GM19467 (cell line): ENCODE data around the gene LRP3.
A peak's percentile ranks its signal among the peaks of the same experiment; 100 is the strongest.

Experiments used
- ATAC-seq: cut with Tn5 transposase; IDR thresholded peaks from one replicate; pipeline ENCODE4 v1.9.1; 2021; ENCODE audit warnings: mild to moderate bottlenecking, moderate library complexity; ENCODE audit not compliant: unreplicated experiment

The LRP3 gene

DNA sequence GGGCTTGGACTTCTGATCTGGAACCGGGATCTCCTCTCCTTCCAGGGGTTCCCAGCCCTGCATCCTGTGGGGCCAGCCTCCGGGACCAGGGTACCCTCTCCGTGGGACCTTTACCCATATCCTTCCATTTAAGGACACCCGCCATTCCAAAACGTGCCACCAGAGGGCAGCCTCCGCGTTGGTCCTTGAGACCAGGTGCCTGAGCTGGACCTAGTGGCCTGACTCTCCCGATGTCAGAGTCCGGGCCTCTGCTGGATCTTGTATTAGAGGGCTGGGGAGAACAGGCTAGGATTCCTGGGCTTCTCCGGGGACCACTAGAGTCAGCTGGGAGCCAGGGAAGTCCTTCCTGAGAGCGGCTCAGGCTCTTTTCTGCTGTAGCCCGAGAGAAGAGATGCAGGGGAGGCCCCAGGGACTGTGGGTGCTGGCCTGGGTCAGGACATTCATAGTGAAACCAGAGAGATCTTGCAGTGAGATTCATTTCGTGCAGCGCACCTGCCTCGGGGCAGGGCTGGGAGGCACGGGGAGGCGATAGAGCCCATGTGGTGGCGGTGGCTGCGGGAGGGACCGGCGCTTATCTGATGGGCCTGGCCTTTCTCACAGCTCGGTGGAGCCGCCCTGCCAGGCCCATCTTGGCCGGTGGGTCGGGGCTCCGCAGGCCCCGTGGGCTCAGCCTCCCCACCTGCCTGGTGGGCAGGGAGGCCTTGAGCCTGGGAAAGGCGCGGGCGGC, 41.3 kb downstream of the LRP3 start:
- peak; percentile 89 for ATAC-seq

DNA sequence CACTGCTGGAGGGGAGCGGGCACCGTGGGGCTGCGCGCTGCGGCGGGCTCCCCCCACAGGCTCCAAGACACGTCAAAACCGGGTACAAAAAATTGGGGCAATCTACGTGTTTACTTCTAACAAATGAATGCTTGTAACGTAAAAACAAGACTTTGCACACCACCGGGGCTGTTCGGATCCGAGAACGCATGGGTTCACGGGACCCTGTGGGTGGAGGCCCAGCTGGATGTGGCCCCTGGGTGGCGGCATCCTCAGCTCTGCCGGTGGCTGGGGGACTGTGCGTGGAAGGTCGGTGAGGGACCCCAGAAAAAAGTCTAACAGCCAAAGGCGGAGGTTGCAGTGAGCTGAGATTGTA, 41.8 kb downstream of the LRP3 start:
- no peak for ATAC-seq

DNA sequence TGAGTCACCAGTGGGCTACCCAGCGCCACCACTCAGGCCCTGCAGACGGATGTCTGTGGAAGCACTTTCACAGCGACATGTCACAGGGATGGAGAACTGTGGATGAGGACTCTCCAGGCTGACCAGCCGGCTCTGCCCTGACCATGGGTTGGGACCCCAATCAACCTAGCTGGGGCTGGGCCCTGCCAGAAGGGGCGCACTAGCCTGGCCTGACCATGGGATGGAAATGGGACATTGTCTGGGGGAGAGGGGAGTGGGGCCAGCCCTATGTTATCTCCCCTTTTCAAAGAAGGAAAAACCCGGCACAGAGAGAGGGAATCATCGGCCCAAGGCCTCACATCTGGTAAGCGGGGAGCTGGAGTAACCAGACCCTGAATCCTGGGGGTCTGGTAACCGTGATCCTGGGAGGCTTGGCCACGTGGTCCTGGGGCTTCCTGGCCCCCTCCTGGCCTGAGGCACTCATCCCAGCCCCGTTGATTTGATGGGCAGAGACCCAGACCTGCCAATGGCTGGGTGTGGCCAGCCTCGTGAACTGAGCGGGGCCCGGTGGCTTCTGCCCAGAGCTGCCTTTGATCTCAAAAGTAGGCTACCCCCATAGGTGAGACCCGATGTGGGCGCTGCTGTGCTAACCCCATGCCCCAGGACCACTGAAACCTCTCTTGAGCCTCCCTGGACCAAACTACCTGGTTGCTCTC, 42.7 kb downstream of the LRP3 start:
- ATAC-seq: no peak

DNA sequence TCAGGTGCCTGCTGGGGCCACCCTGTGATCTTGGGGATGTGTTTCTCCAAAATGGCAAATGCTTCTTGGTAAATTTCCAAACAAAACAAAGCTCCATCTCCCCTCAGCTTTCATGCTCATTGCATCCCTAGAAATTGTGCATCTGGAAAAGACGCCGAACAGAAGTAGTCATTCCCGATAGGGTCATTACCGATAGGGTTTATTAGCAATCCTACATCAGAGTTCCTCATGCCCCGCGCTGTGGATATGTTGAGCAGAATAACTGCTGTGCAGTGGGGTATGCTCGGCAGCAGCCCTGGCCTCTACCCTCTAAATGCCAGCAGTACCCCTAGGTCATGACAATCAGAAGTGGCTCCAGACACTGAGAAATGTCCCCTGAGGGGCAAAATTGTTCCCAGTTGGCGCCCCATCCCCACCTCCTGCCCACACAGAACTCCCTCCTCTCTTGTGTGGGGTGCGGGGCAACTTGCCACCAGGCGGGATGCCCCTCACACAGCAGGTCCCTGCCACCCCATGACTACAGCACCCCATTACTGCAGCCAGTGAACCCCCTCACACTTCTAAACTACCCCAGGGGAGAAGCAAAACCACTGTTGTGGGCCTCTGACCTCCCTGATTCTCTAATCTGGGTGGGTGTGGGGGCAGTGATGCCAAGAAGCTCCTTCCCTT, 44.5 kb downstream of the LRP3 start:
- ATAC-seq: no peak

DNA sequence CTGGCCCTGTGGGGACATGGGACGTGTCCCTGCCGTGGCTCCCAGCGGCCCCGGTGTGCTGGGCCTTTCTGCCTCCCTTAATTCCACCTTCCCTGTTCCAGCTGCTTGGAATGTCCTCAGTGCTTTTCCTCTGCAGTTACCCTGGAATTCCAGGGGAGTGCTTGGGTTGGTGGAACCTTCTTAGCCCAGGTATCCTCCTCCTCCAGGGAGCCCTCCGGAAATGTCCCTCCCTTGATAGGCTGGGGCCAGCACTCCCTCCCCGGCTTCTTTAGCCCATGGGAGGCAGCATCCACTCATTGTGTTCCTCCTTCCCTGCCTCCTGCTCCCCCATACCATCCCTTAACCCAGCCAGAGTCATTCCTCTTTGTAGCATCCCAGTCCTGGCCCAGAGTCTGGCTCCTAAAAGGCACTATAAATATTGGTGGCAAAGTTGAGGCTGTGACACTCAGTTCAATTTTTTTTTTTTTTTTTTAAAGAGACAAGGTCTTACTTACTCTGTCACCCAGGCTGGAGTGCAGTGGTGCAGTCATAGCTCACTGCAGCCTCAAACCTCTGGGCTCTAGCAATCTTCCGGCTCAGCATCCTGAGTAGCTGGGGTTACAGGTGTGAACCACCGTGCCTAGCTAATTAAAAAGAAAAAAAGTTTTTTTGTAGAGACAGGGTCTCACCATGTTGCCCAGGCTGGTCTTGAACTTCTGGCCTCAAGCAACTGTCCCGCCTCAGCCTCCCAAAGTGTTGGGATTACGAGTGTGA, 45.3 kb downstream of the LRP3 start:
- ATAC-seq: no peak

DNA sequence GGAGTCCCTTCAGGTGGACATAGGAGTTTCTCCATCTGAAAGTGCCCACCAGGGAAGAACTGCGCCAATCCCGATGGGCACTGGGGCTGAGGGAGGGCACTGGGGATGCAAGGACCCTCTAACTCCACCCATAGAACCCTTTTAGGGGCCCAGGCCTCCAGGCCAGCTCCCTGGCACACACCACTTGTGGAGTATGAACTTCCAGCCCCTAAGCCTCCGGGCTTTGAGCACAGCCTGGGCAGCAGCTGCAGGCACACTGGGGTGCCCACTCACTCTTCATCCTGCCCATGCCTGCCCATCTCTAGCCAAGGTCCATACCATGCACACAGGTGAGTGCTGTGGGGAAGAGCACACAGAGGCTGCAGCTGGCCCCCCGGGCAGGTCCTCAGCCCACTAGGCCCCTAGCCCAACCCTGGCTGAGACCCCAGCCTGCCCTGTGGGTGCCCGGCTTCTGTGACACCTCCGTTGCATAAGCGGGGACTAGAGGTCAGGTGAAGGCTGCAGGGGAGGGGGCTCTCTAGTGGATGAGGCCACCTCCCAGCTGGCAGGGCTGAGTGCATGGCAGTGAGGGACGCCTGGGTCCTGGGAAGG, 46.1 kb downstream of the LRP3 start:
- ATAC-seq: no peak

DNA sequence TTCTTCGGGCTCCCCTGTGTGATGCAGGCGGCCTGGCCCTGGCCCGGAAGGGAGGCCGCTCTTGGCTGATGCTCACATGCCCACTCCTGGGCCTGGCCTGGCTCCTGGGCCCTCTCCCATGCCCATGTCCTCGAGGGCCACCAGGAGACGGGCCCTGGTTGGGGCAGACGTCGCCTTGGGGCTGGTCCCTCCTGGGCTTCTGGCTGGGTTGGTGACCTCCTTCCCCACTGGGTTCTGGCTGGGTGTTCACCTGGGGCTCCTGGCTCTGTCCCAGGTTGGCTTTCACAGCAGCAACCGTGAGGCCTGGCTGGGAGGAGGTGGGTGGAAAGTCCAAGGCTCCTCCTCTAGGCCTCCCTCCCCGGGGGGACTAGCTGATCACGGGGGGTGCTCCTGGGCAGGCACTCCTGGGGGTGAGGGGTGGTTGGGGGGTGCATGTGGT, 47.0 kb downstream of the LRP3 start:
- ATAC-seq: no peak

DNA sequence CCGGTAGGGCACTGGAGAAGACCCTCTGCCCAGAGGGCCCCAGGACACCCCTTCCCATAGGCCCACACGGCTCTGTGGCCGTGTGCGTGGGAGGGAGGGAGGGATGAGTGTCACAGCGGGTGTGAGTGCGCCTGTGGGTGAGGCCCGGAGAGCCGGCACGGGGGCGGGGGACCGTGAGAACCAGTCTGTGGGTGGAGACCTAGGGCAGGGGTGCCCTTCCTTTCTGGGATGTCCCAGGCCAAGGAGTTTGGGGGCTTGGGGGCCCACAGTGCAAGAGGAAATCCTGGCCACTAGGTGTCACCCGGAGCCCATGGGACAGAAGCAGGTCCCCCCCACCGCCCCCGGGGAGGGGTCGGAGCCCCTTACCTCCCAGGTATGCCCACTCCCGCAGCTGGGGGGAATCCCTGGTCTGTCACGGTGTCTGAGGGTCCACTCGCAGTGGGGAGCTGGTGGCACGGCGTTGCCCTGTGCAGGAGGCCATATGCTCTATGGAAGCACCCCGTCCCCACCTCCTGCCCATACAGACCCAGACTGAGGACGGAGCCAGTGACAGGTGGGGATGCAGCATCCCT, 47.5 kb downstream of the LRP3 start:
- no peak for ATAC-seq

DNA sequence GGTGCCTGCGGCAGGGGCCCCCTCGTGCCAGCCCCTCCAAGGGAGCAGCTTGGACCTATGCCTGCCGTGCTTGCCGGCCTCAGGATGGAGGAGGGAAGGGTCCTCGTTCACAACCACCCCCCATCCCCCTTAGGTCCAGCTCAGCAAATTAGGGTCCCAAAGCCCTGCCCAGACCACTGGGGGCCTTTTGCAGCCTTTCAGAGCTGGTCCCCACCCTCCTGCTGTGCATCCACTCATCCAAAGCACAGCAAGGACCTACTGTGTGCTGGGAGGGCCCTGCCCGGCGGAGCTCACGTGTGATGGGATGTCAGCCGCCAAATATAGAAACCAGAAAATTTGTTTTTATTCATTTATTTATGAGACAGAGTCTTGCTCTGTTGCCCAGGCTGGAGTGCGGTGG, 48.0 kb downstream of the LRP3 start:
- ATAC-seq: no peak

DNA sequence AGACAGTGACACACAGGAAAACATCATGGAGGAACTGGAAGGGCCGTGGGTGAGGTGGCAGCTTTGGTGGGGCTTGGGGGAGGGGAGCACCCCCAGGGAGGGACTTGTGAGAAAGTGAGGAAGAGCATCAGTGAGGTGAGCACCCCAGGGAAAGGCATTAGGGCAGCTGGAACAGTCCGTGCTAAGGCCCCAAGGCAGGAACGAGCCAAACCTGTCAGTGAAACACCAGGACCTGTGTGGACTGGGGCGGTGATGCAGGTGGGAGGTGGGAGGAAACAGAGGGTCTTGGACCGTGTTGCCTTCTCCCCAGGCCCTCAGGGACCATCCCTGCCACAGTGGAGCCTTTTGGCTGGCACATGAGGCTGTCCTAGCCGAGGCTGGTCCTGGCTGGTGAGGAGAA, 48.8 kb downstream of the LRP3 start:
- ATAC-seq: no peak

DNA sequence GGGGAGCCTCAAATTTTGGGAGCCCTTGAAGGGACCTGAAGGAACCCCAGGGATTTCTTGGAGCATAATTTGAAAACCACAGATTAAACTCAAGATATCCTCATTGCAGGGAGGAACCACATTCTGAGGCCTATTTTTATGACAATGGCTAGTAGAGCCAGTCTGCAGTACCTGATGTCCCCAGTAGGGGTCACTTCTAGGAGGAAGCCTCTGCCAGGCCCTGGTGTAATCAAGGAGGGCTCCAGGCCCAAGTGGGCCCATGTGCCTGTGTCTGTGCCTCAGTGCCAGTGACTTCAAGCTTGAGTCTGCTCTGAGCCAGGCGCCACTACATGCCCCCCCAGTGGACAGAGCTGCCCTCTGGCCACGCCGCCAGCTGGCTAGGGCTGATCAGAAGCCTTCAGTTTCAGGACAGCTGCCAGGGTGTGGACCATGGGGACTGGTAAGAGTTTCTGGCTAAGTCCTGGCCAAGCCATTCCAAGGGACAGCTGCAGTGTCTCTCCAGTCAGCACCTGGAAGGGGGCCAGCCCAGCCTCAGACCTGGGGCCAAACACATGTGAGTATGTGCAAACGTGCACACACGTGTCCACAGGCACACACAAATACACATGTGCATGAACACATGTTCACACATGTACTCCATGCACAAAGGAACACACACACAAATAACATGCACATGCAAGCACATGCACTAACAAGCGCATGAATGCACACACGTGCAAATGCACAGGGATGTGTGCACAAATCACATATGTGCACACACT, 52.0 kb downstream of the LRP3 start:
- no peak for ATAC-seq

DNA sequence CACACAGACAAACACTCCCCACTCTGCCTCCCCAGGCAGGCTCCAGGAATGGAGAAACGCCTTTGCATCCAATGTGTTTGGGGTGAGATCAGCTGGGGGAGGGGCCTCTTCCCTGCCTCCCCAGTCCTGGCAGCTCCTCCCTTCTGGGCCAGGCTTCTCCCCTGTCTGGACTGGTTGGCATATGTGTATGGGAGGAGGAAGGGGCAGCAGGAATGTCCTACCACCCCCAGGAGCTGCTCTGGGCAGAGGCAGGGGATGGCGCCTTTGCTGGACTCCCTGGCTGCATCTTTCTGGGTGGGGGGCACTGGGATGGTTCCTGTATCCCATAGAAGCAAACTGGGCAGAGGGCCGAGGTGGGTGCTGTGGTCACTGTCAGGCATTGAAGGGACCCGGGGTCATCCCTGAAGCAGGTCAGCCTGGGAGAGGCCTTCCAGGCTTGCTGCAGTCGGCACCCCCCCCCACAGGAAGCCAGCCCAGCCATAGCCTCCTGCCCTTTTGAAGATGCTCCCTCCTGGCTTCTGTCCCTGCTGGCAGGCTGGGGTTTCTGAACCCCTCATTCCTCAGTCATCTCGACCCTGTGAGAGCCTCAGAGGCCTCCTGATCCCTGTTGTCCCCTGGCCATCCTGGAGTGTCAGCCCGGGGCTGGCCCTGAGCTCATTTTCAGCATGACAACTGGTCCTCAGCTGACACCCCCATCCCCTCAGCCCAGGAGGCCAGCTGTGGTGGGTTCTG, 52.7 kb downstream of the LRP3 start:
- no peak for ATAC-seq

DNA sequence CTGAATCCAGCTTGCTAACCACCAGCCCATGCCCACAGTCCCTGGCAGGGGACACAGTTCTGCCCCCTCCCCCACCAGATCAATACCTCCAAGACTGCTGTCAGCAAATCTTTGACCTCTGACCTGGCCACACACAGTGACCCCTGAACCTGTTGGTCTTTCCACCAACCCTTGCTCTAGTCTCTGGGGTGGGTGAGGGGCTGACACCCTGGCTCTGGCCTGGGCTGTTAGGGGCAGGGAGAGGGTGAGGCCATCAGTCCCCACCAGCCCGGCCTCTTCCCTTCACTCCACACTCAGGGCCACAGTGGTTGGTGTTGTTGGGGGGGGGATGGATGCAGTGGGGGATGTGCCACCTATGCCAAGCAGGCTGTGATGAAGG, 53.3 kb downstream of the LRP3 start:
- no peak for ATAC-seq

DNA sequence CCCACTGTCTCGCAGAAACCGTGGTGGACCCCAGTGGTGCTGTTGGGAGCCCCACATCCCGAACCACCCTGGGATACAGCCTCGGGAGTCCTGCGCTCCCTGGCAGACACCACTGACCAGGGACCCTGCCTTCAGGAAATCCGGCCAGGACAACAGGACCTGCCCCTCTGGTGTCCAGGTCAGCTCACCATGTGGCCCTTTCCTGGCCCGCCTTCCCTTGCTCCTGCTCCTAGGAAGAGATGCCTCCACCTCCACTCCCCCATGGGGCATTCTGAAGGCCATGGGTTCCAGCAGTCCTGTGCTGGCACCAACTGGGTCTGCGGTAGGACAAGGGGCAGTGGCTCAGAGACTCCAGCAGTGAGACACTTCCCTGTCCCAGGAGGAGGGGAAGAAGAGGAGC, 54.0 kb downstream of the LRP3 start:
- ATAC-seq: no peak

DNA sequence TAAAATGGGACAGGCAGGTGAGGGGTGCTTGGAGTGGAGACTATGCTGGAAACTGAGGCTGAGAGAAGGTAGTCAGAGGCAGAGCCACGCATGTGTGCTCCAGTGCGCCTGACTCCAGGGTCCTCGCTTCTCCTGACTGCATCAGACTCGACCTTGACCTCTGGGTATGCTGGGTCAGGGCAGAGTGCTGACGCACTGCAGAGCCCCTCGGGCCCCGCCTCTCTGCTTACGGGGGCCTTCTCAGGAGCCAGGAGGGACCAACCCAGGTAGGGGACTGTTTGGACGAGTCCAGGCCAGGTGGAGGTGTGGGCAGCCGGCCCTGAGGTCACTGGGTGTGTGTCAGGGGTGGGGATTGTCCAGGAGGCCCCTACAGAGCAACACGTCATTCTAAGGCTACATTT, 54.4 kb downstream of the LRP3 start:
- no peak for ATAC-seq

DNA sequence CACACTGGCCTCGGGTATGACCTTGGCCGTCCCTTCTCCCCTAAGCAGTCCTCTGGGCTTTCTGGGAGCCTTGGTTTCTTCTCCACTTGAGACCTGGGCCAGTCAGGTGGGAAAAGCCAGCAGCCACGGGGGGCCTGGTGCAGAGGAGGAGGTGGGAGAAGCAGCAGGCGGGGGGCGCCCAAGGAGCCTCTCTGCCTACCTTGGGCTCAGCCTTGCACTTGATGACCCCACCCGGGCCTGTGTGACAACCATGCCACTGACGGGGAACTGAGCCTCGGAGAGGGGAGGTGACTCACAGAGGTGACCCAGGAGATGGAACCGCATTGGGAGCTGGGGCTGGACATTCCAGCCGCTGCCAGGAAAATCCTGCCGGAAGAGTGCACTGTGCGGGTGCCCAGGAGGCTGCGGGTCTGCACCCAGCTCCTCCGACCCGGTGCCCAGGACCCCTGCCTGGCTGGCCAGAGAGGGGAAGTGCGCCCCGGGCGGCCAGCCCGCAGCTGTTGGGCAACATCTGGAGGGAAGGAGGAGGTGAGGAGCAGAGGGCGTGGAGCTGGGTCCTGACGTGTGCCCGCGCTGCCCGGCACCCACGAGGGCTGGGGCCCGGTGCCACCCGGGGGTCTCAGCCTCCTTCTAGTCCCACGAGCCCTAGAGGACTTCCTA, 55.0 kb downstream of the LRP3 start:
- no peak for ATAC-seq

DNA sequence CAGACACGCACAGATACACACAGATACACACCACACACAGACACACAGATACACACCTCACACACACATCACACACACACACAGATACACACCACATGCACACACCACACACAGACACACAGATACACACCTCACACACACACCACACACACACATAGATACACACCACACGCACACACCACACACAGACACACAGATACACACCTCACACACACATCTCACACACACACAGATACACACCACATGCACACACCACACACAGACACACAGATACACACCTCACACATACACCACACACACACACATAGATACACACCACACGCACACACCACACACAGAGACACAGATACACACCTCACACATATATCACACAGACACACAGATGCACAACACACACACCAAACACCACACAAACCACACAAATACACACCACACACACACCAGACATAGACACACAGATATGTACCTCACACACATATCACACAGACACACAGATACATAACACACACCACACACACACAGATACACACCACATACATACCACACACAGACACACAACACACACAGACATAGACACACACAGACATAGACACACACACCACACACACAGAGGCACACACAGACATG, 55.7 kb downstream of the LRP3 start:
- no peak for ATAC-seq

DNA sequence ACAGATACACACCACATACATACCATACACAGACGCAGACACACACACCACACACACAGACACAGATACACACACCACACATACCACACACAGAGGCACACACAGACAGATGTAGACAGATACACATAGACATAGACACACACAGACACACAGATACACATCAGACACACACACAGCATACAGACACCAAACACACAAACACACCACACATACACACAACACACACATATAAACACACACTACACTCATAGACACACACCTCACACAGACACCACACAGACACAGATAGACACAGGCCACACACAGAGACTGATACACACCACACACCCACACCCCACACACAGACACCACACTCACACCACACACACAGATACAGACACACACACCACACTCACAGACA, 56.4 kb downstream of the LRP3 start:
- no peak for ATAC-seq
